Measurements from ENCODE around the gene ZFHX3.

Gene ZFHX3

GRCh38 chr16:73054813-73055482, 7.0 kb upstream of the ZFHX3 start:
- DNase-seq: peak; percentile 87

GRCh38 chr16:73054498-73054812, 6.5 kb upstream of the ZFHX3 start:
- DNase-seq: peak; percentile 27

- peak; percentile 68 for DNase-seq
Measured at GRCh38 chr16:73054125-73054484, 6.2 kb upstream of the ZFHX3 start.

GRCh38 chr16:73053364-73054124, 5.6 kb upstream of the ZFHX3 start:
- peak; percentile 85 for DNase-seq

GRCh38 chr16:73053038-73053363, 5.1 kb upstream of the ZFHX3 start:
- DNase-seq: no peak

GRCh38 chr16:73052576-73052975, 4.6 kb upstream of the ZFHX3 start:
- DNase-seq: no peak

GRCh38 chr16:73051961-73052360, 4.0 kb upstream of the ZFHX3 start:
- DNase-seq: no peak

- DNase-seq: no peak
Measured at GRCh38 chr16:73051226-73051625, 3.3 kb upstream of the ZFHX3 start.

- peak; percentile 47 for DNase-seq
Measured at GRCh38 chr16:73050201-73051099, 2.5 kb upstream of the ZFHX3 start.

- DNase-seq: no peak
Measured at GRCh38 chr16:73049511-73049910, 1.6 kb upstream of the ZFHX3 start.

GRCh38 chr16:73049091-73049490, 1.2 kb upstream of the ZFHX3 start:
- DNase-seq: no peak

- no peak for DNase-seq
Measured at GRCh38 chr16:73048292-73049080, 558 bp upstream of the ZFHX3 start.

GRCh38 chr16:73047221-73047535, 750 bp downstream of the ZFHX3 start:
- no peak for DNase-seq

- DNase-seq: no peak
Measured at GRCh38 chr16:73046849-73047214, 1.1 kb downstream of the ZFHX3 start.

- no peak for DNase-seq
Measured at GRCh38 chr16:73046202-73046848, 1.6 kb downstream of the ZFHX3 start.

GRCh38 chr16:73043828-73044467, 4.0 kb downstream of the ZFHX3 start:
- no peak for DNase-seq

GRCh38 chr16:73042807-73043206, 5.1 kb downstream of the ZFHX3 start:
- DNase-seq: no peak

- no peak for DNase-seq
Measured at GRCh38 chr16:73041676-73042075, 6.3 kb downstream of the ZFHX3 start.

- DNase-seq: no peak
Measured at GRCh38 chr16:73040735-73041402, 7.1 kb downstream of the ZFHX3 start.

- peak; percentile 60 for DNase-seq
Measured at GRCh38 chr16:73040136-73040535, 7.8 kb downstream of the ZFHX3 start.

- no peak for DNase-seq
Measured at GRCh38 chr16:73037845-73038570, 9.9 kb downstream of the ZFHX3 start.

Measured in DMS153 (cell line).